Iris pigment epithelial cell (primary cell): ENCODE data around the gene SESN2.
"Not testable (repeated sequence)": the region's sequence is repeated elsewhere in the genome, so short reads cannot be mapped to it uniquely, and the experiment has no call there.

Source experiments
- DNase-seq: peaks from one replicate; pipeline ENCODE4 v3.0.0-alpha.2; 2011; ENCODE audit warnings: low read depth

SESN2 gene

DNA sequence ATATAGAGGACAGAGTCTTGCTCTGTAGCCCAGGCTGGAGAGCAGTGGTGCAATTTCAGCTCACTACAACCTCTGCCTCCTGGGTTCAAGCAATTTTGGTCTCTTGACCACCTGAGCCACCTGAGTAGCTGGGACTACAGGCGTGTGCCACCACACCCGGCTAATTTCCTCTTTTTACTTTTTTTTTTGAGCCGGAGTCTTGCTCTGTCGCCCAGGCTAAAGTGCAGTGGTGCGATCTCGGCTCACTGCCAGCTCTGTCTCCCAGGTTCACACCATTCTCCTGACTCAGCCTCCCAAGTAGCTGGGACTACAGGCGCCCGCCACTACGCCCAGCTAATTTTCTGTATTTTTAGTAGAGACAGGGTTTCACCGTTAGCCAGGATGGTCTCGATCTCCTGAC, 68.1 kb downstream of the SESN2 start:
- DNase-seq, result not testable (repeated sequence)

DNA sequence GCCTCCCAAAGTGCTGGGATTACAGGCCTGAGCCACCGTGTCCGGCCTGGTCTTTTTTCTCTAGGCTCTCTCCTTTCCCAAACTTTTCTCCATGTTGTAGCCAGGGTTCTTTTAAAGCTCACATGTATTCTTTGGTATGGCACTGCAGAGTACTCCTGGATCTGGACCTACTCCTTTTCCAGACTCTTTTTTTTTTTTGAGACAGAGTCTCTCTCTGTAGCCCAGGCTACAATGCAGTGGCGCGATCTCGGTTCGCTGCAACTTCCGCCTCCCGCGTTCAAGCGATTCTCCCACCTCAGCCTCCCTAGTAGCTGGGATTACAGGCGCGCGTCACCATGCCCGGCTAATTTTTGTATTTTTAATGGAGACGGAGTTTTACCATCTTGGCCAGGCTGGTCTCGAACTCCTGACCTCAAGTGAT, 68.9 kb downstream of the SESN2 start:
- DNase-seq, result no peak

DNA sequence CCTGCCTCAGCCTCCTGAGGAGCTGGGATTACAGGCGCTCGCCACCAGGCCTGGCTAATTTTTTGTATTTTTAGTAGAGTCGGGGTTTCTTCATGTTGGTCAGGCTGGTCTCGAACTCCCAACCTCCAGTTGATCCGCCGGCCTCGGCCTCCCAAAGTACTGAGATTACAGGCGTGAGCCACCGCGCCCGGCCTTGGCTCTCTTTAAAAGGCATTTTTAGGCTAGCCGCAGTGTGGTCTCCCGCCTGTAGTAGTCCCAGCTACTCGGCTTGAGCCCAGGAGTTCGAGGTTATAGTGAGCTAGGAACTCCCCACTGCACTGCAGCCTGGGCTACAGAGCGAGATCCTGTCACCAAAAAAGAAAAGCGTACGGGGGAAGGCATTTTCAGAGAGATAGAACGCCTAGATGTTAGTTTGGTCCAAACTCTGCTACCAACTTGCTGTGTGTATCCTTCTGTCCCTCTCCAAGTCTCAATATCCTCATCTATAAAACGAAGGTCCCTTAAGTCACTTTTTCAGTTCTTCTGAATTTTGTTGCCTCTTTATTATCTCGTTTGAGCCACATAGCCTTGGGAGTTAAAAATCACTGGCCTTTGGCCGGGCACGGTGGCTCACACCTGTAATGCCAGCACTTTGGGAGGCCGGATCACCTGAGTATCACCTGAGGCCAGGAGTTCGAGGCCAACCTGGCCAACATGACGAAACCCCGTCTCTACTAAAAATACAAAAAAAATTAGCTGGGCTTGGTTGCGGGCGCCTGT, 70.3 kb downstream of the SESN2 start:
- peak; percentile 48 for DNase-seq
